VCaP (cell line): ENCODE measurements around the gene KLHL11.

Experiments
- H3K27ac ChIP-seq: fragments of 450-650 bp; 2 replicates; pipeline ENCODE4 v1.5.1; 2017
- TF ChIP-seq, protein P1 (sequence below): fragments of 450-650 bp; conservative IDR thresholded peaks from 2 replicates; pipeline ENCODE4 v1.5.1; 2017; ENCODE audit warnings: mild to moderate bottlenecking, moderate library complexity

KLHL11 gene, protein sequence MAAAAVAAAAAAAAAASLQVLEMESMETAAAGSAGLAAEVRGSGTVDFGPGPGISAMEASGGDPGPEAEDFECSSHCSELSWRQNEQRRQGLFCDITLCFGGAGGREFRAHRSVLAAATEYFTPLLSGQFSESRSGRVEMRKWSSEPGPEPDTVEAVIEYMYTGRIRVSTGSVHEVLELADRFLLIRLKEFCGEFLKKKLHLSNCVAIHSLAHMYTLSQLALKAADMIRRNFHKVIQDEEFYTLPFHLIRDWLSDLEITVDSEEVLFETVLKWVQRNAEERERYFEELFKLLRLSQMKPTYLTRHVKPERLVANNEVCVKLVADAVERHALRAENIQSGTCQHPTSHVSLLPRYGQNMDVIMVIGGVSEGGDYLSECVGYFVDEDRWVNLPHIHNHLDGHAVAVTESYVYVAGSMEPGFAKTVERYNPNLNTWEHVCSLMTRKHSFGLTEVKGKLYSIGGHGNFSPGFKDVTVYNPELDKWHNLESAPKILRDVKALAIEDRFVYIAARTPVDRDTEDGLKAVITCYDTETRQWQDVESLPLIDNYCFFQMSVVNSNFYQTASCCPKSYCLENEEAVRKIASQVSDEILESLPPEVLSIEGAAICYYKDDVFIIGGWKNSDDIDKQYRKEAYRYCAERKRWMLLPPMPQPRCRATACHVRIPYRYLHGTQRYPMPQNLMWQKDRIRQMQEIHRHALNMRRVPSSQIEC

DNA sequence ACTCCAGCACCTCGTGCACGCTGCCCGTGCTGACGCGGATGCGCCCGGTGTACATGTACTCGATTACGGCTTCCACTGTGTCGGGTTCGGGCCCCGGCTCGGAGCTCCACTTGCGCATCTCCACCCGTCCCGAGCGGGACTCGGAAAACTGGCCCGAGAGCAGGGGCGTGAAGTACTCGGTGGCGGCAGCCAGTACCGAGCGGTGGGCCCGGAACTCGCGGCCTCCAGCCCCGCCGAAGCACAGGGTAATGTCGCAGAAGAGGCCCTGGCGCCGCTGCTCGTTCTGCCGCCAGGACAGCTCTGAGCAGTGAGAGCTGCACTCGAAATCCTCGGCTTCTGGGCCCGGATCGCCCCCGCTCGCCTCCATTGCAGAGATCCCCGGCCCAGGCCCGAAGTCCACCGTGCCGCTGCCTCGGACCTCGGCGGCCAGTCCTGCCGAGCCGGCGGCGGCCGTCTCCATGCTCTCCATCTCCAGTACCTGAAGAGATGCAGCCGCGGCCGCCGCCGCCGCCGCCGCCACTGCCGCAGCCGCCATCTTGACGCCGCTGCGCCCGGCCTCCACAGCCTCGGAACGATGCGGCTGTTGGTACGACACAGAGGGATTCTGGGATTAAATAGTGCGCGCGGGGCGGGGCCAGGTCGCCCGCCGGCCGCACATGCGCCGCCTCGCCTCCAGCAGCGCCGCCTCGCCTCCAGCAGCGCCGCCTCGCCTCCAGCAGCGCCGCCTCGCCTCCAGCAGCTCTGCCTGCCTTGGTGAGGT is at the start of gene KLHL11:
KLHL11 (minus strand) TSS at position 588 of the 760 bp plus-strand sequence; CDS start at position 535, 53 bp downstream.
- peak within 1 kb of the TSS; percentile 86 for H3K27ac ChIP-seq
- TF ChIP-seq, protein P1, sequence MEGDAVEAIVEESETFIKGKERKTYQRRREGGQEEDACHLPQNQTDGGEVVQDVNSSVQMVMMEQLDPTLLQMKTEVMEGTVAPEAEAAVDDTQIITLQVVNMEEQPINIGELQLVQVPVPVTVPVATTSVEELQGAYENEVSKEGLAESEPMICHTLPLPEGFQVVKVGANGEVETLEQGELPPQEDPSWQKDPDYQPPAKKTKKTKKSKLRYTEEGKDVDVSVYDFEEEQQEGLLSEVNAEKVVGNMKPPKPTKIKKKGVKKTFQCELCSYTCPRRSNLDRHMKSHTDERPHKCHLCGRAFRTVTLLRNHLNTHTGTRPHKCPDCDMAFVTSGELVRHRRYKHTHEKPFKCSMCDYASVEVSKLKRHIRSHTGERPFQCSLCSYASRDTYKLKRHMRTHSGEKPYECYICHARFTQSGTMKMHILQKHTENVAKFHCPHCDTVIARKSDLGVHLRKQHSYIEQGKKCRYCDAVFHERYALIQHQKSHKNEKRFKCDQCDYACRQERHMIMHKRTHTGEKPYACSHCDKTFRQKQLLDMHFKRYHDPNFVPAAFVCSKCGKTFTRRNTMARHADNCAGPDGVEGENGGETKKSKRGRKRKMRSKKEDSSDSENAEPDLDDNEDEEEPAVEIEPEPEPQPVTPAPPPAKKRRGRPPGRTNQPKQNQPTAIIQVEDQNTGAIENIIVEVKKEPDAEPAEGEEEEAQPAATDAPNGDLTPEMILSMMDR = peak; percentile 26

DNA sequence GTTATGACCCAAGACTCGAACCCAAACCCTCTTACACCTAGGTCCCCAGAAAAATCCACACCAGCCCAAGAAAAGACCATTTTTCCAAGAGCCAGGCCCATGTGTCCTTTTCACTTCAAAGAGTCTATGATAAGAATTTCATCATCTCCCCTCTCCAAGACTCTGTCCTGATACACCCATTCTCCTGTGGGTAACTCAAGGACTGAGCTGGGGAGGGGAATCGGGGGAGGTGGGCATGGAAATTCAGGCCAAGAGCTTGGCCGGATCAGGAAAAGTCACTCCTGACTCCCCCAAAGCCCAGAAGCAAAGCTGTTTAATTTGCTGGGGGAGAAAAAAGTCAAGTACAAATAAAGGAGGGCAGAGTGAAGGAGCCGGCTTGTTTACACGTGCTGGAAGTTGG is 49.8 kb upstream of the KLHL11 start:
- no peak overlapping the region for H3K27ac ChIP-seq
- TF ChIP-seq, protein P1 = no peak

DNA sequence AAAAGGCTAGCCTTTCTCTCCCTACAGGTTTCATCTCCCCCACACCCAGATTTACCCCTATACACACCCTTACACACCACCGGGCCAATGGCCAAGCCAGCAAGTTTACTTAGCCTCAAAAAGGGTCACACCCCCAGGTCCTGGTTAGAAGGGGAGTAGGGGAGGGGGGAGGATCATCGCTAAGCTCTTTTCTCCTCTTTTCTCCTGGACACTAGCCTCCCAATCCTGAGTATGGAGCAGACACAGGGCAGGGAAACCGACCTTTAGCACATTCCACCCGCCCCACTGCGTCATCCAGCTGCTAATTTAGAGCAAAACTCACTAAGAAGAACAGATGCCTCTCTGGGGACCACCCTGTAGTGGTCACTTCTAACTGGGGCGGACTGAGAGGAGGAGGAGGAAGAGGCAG is 49.1 kb upstream of the KLHL11 start:
- TF ChIP-seq, protein P1 = no peak
- H3K27ac ChIP-seq = no peak overlapping the region

DNA sequence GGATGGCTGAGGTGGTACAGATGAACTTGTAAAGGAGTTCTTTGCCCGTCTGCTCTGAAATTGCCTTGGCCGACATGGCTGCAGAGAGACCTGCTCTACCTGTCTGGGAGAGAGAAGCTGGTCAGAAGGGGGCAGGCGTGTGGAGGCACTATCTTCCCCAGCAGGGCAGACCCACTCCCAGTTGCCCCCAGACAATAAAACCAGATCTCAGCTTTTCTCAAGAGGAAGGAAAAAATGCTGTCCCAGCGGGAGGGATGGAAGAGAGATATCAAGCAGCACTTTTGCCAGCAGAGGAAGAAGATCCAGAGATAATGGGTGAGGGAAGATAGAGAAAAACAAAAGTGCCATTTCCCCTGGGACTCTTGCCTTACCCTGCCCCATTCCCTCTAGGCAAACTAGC is 48.6 kb upstream of the KLHL11 start:
- TF ChIP-seq, protein P1 = no peak
- H3K27ac ChIP-seq = no peak overlapping the region

DNA sequence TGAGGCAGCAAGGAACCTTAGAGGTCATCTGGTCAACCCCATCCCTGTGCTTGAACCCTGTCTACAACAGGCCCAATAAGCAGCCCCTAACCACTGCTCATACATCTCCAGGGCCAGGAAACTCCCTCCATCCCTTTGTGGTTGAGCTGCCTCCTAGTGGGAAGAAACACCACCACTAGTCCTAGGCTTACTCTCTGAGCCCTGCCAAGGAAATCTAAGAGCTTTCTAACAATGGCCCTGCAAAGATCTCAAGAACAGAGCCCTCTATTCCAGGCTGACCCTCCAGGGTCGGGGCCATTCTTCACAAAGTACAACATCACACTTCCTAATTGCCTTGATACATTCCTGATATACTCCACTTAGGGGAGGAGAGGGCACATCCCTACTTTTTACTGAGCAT is 47.7 kb upstream of the KLHL11 start:
- TF ChIP-seq, protein P1 = no peak
- H3K27ac ChIP-seq = no peak overlapping the region

DNA sequence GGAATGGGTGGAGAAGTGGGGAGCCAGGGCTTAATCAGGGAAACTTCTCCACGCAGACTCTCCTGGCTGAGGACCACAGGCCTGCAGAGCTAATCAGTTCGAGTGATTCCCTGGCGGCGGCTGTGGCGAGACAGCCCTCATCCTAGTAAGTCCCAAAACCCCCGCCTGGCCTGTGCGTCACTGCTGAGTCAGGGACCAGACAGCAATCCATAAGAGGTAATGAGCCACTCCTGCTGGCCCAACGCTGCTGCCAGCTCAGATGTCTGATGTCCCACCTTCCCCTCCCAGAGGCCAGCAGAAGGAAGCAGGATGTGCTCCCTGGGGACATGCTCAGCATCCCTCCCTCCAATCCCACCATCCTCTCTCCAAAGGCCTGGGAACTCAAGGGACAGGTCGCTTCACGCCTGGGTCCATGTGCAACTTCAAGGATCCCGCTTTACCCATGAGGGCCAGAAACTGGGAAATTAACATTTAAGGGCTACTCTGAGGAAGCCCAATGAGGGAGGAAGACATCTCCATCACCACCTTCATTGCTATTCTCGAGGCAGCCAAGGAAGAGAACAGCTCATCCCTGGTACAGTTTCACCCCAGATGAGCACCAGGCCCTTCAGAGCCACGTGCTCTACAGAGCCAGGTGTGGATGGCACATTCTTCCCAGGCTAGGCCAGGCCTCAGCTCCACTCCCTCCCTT is 45.6 kb upstream of the KLHL11 start:
- H3K27ac ChIP-seq = no peak overlapping the region
- TF ChIP-seq, protein P1 = no peak

DNA sequence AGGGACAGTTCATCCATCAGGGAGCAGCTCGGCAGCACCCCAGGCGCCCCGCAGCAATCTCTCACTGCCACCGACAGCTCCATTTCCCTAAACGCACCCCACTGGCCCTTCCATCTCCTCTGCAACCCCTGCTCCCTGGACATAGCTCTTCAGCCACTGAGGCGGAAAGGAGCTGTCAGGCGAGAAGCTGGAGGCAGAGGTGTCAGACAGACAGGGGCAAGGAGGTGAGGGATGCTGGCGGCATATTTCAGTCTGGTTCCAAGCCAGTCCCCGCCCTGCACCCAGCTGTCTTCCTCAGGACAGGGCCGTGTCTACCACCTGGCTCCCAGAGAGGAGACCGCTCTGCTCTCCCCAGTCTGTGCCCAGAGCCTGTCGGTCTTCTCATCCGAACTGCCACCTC is 43.9 kb upstream of the KLHL11 start:
- H3K27ac ChIP-seq = no peak overlapping the region
- TF ChIP-seq, protein P1 = no peak
